Fibroblast of lung (primary cell): Measurements from ENCODE around the gene SETDB2.

ENCODE experiments used
- EZH2 ChIP-seq: IDR thresholded peaks from 2 replicates; pipeline ENCODE4 v1.5.1; 2012; ENCODE audit warnings: low read length, control low read depth, mild to moderate bottlenecking; ENCODE audit errors: missing control alignments
- TF ChIP-seq, protein P1 (sequence below), 2 donors: IDR thresholded peaks in 1 of 2; conservative IDR thresholded peaks in 1 of 2; 1 replicate in 1 of 2; 2 replicates in 1 of 2; pipeline ENCODE4 v1.5.1; 2011 to 2012; ENCODE audit warnings: low read length in 2 of 2, control low read depth in 1 of 2, inconsistent platforms in 1 of 2, low read depth in 1 of 2, mild to moderate bottlenecking in 1 of 2

DNA sequence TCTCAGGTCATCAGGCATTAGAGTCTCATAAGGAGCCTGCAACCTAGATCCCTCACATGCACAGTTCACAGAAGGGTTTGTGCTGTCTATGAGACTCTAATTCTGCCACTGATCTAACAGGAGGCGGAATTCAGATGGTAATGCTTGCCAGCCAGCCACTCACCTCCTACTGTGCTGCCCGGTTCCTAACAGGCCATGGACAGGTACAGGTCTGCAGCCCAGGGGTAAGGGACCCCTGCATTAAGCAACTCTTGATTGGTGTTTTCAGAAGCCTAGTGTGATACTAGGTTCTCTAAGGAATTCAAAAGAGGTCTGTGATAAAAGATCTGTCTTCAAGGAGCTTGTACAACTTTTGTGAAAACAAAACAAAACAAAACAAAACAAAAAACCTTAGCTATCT is 31.3 kb upstream of the SETDB2 start:
- TF ChIP-seq, protein P1, sequence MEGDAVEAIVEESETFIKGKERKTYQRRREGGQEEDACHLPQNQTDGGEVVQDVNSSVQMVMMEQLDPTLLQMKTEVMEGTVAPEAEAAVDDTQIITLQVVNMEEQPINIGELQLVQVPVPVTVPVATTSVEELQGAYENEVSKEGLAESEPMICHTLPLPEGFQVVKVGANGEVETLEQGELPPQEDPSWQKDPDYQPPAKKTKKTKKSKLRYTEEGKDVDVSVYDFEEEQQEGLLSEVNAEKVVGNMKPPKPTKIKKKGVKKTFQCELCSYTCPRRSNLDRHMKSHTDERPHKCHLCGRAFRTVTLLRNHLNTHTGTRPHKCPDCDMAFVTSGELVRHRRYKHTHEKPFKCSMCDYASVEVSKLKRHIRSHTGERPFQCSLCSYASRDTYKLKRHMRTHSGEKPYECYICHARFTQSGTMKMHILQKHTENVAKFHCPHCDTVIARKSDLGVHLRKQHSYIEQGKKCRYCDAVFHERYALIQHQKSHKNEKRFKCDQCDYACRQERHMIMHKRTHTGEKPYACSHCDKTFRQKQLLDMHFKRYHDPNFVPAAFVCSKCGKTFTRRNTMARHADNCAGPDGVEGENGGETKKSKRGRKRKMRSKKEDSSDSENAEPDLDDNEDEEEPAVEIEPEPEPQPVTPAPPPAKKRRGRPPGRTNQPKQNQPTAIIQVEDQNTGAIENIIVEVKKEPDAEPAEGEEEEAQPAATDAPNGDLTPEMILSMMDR (conservative IDR thresholded peaks at IDR 0.05 in 1 of 2, IDR thresholded peaks at IDR 0.05 in 1 of 2; ENCODE audit: low read depth in 1 of 2, low read length in 2 of 2), result no peak
- TF ChIP-seq EZH2, result no peak
